SKM-1 (cell line): ENCODE results near the gene GUCY1A1.

Experiments used
- DNase-seq: peaks from one replicate; lab custom pipeline; 2025; ENCODE audit not compliant: unreplicated experiment; lab: John Stamatoyannopoulos, UW

The GUCY1A1 gene

DNA sequence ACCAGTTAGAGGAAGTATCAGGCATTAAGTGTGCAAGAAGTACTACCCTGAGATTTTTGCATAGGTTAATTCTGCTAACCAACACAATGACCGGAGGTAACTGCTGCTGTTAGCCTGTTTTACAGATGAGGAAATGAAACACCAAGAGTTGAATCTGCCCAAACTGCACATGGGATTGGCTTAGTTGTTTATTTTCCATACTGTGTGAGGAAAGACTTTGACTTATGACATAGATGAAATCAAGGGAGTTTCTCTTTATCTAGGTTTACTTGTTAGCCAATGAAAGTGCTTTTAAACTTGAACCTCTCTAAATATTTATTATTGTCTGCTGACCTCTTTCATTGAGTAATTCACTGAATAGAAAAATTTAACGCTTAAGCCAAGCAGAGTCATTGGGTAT lies 102.4 kb downstream of the GUCY1A1 start:
- DNase-seq = no peak

DNA sequence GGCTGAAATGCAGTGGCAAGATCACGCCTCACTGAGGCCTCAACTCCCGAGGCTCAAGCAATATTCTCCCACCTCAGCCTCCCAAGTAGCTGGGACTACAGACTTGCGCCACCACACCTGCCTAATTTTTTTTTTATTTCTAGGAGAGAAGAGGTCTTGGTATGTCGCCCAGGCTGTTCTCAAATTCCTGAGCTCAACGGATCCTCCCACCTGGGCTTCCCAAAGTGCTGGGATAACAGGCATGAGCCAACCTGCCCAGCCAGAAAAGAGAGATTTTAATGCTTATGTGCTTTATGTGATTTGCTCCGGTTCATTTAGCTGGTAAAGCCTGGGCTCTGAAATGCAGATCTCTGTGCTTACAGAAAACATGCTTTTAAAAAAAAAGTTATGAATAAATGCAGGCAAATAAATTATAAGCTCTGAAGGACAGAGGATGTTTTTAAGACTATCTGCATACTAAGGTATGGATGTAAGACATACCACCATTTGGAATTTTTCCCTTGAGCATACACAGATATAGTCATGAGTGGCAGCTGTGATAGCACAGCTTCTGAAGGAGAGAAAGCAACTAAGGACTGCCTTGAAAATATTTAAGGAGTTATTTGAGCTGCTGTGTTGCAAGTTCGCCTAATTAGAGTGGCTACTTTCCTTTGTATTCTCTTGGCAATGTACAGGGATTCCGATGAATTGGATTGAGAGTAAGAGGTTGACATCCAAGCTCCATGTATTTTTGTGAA lies 106.0 kb downstream of the GUCY1A1 start:
- no peak for DNase-seq

DNA sequence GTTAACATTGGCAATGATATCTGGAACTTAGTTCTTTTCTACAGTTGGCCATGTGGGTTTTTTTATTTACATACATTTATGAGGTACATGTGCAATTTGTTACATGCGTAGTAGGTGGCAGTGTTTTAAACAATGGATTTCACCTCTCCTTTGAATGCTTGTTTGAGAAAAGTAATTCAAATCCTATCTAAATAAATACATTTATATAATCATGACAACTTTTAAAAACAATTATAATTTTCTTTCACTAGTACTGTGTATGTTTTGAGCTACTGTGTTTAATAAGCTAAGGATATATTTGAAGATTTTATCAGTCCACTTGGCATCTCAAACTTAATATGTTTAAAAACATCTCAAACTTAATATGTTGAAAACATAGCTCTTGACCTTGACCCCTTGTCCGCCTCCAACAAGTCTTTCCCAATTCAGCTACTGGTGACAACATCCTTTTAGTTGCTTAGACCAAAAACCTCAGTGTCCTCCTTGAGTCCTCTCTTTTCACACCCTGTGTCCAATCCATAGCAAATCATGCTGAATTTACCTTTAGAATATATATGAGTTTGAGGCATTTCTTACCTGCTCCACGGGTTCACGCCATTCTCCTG lies 106.7 kb downstream of the GUCY1A1 start:
- no peak for DNase-seq

DNA sequence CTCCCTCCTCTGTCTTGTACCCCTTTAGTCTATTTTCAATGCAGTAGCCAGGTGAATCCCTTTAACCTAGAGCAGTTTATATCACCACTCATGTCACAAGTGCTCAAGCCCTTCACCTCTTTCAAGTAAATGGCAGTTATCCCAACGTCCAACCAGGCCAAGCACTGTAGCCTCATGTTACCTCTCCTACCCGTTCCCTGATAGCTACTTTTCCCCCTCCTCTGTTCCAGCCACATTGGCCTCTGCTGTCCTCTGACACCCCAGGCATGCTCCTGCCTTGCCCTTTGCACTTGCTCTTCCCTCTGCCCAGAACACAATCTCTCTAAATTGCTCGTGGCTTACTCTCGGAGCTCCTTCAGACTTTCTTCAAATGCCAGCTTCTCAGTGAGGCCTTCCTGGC lies 107.4 kb downstream of the GUCY1A1 start:
- no peak for DNase-seq

DNA sequence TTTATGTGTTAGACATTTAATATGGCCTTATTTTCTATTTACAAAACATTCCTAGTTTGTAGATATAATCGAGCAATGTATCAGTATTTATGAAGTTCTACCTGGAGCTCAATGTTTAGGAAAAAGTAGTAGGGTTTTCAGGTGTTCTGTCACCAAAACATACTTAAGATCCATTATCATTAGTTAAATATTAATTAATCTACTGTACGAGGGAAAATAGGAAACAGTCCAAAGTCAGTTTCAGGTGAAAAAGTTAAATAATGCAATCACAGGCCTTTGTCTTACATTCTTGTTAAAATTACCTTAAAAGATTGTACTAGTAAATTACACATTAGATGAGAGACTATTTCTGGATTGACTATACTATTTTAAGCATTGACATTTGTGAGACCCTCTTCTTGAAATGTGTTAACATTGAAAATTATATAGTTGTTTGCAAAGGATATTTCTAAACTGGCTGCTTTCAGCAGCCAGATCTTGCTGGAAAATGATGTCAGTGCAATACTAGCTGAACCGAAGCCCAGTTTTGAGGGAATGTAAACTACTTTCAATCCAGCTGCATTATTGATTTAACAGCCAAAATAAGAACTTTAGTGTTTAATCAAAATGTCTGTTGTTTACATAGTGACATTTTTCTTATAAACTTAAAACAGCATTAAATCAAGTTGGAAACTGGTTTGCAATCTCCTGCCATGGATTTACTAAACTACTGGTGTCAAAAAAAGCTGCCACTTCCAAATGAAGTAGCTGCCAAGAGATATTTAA lies 111.5 kb downstream of the GUCY1A1 start:
- DNase-seq = no peak

DNA sequence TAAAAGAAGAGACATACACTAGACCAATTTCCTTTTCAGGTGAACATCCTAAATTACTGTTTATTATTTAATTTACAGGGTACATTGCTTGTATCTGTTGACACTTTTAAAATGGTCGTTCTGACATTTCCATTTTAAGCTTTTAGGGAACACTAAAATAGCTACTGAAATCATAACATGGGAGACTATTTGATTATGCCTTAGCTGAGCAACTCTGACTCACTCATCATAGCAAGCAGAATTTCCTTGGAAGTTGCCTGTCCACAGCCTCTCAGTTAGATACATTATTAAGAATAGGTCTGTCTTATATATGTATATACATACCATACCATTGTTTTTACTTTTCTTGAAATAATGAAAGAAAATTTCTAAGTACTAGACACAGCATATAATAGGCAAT lies 114.1 kb downstream of the GUCY1A1 start:
- no peak for DNase-seq

DNA sequence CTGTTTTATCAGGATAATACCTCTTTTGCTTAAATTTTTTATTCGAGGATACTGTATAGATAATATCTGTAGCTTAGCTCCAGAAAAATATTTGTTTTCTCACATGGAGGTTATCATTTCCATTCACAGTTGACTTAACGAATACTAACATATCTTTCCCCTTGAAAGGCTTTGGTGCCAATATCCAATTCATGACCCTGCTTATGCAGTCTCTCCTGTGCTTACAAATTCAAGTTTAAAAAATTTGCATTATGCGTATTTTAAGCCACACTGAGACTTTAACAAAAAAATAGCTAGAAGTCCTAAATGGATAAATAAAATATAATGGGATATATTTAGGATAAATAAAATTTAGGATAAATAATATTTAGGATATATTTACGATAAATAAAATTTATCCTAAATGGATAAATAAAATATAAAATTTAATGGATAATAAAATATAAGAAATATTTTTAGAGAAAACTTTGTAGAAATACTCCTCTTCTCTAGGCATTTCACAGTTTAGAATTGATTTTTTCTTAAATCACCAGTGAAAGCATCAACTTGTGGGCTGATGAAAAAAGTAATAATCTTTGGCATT lies 114.7 kb downstream of the GUCY1A1 start:
- no peak for DNase-seq
